Embryonic facial prominence (tissue), 1 donor: ENCODE data around the gene ODAD4.

Experiments used
- DNase-seq: peaks from one replicate; pipeline ENCODE4 v3.0.0-alpha.2; 2016; ENCODE audit errors: extremely low spot score

ODAD4 gene

DNA sequence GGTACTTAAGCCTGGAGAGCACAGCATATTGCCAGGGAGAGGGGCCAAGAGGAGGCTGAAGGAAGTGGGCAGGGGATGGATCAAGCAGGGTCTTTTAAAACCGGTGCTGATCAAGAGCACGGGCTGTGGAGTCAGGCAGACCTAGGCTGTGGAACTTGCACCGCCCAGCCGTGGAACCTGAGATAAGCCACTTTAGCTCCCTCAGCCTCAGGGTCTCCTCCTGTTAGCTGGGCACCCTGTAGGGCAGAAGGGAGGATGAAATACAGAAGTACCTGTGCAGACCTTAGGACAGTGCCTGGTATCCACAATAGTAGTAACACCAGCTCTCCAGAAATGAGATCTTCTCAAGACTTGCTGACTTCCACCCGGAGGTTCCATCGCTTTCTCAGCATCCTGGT lies 9.3 kb downstream of the ODAD4 start:
- DNase-seq, result no peak

DNA sequence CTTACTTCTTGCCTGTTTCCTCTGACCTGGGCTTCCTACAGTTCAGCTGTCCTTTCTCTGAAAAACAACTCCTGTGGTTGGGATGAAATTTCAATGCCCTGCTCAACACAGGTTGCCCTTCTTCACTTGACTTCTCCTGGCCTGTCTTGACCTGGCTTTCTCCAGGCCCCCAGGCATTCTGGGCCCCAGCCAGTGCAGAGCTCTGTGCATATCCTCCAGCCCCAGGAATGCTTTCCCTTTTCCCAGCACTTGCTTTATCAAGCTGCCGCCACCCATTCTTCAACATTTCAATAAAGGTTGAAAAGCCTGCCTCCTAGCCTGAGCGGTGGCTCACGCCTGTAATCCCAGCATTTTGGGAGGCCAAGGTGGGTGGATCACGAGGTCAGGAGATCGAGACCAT lies 10.8 kb downstream of the ODAD4 start:
- no peak for DNase-seq

DNA sequence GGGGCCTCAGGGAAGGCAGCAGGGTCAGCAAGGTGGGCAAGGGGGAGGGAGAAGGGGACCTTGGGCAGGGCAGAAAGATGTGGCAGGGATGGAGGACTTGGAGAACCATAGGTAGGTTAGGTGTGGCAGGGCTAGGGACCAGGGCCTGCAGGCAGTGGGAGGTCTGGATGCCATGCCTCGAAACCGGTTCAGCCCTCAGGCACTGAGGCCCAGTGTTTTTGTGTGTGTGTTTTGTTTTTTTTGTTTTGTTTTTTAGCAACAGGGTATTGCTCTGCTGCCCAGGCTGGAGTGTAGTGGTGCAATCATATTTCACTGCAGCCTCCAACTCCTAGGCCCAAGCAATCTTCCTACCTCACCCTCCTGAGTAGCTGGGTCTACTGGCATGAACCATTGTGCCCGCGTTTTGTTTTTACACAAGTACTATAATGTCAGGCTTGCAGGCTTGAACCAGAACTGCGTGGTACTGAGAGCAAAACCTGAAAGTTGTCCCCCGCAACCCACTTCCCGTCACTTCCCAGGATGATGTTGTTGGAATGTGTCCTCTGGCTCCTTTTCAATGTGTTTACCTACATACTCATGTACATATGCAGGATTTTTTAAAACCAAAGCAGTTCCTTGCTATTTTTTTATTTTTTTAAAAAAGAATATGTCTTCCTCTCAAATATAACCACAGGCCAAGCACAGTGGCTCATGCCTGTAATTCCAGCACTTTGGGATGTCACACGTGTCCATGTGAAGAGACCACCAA lies 12.4 kb downstream of the ODAD4 start:
- DNase-seq, result no peak

DNA sequence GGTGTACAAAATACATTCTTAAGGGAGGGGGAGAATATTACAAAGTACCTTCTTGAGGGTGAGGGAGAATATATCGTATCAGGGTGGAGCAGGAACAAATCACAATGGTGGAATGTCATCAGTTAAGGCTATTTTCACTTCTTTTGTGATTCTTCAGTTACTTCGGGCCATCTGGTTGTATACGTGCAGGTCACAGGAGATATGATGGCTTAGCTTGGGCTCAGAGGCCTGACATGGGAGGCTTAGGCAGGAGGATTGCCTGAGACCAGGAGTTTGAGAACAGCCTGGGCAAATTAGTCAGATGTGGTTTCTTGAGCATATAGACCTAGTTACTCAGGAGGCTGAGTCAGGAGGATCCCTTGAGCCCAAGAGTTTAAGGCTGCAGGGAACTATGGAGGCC lies 13.1 kb downstream of the ODAD4 start:
- no peak for DNase-seq

DNA sequence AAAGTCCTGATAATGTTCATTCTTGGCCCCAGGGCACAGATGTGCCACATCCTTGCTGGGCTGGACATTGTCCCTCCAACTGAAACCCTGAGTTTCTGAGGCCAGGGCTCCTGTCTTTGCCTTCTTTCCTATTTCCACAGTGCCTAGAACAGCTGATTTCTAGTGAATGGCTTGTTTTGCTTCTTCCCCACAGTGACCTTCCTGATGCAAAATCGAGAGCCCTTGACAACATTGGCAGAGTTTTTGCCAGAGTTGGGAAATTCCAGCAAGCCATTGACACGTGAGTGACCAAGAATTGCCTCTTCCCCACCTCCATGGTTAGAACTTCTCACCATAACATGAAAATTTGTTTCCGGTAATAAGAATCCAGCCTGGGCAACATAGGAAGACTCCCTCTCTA lies 14.5 kb downstream of the ODAD4 start:
- DNase-seq, result no peak

DNA sequence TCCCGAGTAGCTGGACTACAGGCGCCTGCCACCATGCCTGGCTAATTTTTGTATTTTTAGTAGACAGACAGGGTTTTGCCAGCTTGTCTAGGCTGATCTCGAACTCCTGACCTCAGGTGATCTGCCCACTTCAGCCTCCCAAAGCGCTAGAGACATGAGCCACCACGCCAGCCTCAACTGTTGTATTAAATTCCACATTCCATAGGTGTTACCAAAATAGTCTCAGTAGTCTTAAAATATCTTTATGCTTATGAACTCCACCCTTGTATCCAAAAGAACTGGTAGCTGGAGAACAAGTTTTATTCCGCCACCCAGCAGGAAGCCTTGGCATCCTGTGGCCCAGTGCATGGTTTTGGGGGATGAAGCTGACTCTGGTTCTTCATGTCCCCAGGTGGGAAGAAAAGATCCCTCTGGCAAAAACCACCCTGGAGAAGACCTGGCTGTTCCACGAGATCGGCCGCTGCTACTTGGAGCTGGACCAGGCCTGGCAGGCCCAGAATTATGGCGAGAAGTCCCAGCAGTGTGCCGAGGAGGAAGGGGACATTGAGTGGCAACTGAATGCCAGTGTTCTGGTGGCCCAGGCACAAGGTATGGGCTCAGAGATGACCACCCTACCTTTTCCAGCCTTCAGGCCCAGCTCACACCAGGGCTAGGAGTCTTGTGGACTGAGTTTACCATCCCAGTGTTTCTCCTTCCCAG lies 18.5 kb downstream of the ODAD4 start:
- no peak for DNase-seq

DNA sequence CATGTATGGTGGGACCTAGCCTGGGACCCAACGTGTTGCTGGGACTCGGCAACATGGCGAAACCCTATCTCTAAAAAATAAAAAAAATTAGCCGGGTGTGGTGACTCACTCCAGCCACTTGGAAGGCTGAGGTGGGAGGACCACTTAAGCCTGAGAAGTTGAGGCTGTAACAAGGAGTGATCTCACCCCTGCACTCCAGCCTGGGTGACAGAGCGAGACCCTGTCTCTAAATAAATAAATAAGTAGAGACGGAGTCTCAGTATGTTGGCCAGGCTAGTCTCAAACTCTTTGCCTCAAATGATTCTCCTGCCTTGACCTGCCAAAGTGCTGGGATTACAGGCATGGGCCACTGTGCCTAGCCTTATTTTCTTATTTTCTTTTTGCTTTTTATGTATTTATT lies 26.1 kb downstream of the ODAD4 start:
- no peak for DNase-seq

DNA sequence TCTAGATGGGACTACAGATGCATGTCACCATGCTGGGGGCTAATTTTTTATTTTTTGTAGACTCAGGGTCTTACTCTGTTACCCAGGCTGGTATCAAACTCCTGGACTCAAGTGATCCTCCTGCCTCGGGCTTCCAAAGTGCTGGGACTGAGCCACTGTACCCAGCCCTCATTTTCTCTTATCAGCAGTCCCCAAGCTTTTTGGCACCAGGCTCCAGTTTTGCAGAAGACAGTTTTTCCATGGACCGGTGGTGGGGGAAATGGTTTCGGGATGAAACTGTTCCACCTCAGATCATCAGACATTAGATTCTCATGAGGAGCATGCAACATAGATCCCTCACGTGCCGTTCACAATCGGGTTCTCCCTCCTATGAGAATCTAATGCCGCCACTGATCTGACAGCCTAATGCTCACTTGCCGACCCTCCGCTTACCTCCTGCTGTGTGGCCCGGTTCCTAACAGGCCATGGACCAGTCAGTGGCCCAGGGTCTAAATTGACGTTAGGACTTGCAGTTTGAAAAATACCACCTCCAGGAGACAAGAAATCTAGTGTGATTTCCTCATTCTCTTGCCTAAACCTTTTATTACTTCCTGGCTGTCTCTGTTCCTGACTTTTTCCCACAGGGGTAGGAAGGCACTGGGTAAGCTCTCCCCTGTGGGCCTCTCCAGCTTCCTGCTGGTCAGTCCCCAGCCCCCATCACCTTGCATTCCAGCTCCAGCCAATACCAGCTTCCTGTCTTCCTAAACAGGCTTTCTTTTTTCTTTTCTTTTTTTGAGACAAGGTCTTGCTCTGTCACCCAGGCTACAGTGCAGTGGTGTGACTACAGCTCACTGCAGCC lies 26.8 kb downstream of the ODAD4 start:
- no peak for DNase-seq

DNA sequence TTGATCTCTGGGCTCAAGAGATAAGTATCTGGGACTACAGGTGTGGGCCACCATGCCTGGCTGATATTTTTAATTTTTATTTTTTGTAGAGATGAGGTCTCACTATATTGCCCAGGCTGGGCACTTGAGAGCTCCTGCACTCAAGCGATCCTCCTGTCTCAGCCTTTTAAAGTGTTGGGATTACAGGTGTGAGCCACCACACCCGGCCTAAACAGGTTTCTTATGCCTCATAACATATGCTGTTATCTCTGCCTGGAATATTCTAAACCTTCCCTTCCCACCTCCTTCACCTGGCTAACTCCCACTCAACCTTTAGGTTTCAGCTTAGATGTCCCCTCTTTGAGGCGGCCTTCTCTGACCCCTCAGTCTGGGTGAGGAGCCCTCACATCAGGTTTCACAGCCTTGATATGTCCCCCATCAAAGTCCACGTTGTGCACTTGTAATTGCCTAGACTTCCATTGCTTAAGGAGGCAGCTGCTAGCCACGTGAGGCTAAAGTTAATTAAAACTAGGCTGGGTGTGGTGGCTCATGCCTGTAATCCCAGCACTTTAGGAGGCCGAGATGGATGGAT lies 27.5 kb downstream of the ODAD4 start:
- DNase-seq, result no peak

DNA sequence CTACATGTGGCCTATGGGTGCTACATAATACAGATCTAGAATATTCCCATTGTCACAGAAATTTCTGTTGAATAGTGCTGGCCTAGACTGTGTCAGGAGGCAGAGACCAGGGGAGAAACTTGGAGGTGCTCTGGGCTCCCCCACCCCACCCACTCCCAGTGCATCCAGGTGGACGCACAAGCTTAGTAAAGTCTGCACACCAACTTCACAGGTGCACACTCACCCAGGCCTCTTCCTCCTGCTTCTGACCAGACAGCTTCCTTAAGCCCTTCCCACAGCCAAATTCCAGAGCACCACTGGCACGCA lies 28.6 kb downstream of the ODAD4 start:
- DNase-seq, result no peak

DNA sequence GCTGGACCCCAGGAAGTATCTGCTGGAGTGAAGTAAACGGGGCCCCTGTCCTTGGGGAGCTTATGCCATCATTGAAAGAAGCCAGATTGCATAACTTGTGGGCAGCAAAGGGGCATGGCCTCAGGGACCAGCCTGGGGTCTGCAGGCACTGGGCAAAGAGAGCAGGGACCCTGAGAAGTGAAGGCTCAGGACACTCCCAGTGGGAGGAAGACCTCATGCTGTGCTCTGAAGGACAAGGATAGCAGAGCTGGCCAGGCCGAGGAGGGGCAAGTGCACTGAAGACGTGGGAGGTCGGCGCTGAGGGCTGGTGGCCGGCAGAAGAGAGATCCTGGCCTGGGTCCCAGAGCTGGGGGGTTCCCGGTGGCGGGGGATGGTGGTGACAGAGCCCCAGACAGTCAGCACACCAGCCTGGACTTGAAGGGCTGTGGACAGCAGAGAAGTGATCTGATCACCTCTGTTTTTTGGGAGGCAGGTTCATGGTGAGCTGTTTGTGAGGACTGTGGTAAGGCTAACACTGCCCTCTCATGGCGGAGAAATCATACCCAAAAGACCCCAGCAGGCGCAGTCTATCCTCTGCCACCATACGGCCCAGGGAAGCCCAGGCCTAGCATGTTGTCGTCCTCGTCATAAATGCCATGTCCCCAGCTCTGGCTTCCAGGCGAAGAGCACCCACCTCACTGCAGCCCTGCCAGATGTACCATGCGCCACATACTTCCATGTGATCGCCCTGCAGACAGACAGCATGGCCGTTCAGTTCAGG lies 29.1 kb downstream of the ODAD4 start:
- no peak for DNase-seq

DNA sequence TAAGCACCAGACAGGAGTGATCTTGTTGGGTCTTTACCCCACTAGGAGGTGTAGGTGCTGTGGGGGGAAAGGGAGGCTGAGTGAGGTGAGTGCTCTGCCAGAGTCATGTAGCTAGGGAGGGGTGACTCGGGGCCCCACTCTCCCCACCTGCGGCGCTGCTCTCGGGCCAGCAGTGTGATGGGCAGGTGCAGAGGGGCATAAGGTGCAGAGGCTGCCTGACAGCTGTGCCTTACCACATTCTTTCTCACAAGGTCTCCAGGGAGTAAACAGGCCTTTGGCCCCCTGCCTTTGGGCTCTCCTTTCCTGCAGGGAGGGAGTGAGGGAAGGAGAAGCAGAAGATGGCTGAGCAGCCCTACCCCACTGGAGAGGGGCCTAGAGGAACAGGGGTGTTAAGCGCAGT lies 31.7 kb downstream of the ODAD4 start:
- DNase-seq, result no peak

DNA sequence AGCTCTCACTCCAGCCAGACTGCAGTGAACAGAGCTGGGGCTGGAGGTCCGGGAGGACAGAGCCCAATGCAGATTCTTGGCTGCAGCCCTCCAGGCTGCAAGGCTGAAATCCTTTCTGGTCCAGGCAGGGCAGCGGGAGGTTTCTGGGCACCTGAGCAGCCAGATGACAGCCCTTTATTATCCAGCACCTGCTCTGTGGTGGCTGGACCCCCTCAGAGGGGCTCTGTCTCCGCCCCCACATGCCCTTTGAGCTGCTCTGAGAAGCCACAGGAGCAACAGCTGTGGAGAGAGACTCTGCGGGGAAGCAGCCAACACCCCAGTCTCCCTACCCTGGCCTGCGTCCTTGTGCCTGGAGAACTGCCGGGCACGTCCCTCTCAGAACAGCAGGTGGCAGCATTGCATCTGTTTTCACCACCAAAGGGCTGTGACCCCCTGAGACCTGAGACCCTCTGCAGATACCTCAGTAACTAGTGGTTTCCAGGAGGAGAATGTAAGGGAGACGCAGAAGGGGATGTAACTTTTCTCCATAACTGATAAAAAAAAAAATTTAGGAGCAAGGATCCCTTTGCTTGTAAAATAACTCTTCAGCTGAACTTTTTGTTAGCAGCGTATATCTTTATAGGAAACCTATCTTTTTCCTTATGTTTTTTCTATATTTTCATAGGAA lies 32.5 kb downstream of the ODAD4 start:
- DNase-seq, result no peak

DNA sequence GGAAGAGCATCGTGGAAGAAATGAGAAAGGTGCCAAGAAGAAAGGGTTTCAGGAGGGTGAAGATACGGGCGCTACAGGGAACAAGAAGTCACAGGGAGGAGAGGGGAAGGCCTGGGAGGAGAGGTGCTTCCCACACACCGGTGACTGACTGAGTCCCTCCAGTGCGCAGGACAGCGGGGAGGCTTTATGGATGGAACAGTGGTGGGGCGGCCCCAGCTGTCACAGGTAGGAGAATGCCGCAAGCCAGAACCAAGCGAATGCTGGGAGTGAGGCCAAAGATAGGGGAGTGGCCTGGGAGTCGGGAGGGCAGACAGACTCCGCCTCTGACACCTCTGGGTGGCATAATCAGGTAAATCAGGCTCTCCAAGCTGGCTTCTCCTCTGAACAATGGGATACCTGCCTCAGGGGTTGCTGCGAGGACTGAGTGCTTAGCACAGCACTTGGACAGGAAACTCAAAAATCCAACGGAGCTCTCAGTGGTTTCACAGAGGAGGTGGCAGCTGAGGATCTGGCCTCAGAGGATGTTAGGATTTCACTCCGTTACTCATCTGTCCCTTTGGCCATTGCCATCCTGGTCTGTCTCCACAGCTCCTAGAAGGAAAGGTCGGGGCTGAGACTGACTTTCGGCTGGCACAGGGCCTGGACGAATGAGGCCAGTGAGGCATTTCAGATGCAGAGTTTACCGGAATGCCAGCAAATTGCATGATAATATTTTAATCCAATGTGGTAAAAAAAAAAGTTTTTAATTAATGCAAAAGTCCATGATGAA lies 35.5 kb downstream of the ODAD4 start:
- DNase-seq, result peak; percentile 51

DNA sequence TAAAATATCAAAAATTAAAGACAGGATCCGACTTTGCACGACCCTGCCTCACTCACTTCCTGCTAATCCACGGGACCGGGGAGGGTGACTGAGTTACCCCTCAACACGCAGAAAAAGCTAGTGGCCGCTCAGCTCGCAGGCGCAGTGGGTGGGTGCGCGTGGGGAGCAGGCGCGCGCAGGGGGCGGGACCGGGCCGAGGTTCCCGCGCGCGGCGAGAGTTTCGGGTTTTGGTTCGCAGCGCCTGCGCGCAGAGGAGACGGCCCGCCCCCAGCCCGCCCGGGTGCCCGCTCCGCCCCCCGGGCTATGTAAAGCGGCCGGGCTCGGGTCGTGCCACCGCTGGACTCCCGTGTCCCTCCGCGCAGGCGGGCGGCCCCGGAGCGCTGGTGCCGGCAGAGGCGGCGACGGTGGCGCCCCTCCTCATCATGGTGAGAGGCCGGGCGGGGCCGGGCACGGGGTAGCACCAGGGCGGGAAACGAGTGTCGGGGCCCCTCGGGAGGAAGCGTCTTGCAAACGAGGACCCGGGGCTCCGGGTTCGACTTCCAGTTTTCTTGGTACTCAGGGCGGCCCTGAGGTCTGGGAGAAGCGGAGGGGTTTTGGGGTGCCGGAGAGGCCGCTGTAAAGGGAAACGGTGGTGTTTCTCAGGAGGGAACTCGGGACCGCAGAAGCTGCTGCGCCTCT lies 36.2 kb downstream of the ODAD4 start, which contains the start of gene CNP:
Gene CNP (plus strand): TSS at position 333 of the 678 bp plus-strand sequence. CDS start 90 bp downstream, at position 423.
- peak; percentile 74 for DNase-seq

DNA sequence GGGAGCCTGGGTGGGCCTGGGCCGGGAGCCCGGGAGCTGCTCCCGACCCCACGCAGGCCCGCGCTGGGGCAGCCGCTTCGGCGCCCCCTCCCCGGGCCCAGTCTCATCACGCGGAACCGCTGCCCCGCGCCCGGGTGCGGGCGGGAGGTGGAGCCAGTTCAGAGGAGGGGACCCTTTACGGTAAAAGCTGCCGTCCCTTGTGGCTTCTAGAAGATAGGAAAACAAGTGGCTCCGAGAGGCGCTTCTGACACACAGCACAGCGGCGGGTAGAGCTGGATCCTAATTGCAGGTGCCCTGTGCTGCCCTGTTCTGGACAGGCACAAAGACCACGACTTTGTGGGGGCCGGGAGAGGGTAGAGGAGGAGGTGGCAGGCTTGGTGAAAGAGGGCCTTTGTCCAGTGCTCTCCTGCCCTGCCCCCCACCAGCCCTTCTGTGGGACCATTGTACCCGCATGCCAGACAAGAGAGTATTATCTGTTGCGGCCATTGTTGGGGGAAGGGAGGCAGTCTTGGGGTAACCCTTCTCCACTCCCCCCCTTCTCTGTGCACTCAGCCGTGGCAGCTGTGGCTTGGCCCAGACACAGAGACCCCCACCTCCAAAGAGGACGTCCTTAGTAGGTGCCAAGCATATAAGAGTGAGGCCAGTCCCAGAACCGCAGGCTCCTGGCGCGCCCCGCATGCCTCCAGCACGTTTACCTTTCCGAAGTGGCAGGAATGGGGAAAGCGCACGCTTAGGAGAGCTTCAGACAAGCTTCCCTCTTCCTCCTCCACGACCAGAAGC lies 36.9 kb downstream of the ODAD4 start:
- DNase-seq, result no peak

DNA sequence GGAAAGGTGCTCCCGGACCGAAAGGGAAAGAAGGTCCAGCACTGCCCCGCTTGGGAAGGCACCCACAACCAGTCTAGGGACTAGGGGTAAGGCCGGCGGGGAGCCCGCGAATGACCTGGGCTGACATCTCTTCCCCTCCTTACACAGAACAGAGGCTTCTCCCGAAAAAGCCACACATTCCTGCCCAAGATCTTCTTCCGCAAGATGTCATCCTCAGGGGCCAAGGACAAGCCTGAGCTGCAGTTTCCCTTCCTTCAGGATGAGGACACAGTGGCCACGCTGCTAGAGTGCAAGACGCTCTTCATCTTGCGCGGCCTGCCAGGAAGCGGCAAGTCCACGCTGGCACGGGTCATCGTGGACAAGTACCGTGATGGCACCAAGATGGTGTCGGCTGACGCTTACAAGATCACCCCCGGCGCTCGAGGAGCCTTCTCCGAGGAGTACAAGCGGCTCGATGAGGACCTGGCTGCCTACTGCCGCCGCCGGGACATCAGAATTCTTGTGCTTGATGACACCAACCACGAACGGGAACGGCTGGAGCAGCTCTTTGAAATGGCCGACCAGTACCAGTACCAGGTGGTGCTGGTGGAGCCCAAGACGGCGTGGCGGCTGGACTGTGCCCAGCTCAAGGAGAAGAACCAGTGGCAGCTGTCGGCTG lies 37.6 kb downstream of the ODAD4 start:
- DNase-seq, result no peak

DNA sequence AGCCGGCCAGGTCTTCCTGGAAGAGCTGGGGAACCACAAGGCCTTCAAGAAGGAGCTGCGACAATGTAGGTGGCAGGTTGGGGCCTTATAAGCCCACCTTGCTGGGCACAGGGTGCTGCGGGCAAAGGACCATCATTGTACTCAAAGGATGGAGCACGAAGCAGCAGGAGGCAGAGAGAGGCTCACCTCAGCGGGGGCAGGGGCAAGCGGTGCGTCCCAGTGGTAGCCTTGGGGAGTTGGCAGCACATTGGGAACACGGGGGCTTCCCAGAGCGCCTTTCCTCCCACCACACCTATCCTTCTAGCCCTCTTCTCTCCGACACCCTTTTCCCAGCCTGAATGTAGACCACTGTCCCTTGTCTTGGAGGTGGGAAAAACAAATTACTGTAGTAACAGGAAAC lies 38.3 kb downstream of the ODAD4 start:
- DNase-seq, result no peak
